ENCODE results near the gene YPEL4. TPM values are rescaled to one million over a fixed set of nuclear protein-coding genes. Genes with fewer than 3 reads are reported as not detected.

The YPEL4 gene
- total RNA-seq, 6 donors from 2014 or later, result 0.91 to 8.4 (median 3.5) TPM

- no peak overlapping the region for H3K27ac ChIP-seq
- DNase-seq, result no peak
- H3K36me3 ChIP-seq, result peaks cover 0 to 20% (median 0%) of the 10 kb centered on the region in 4 donors
- H3K9me3 ChIP-seq, result peaks cover 0 to 9% (median 3%) of the 10 kb centered on the region in 4 donors
- WGBS, 2 donors, result 46 to 59% methylated on average over 3 of the region's 3 CpGs
- no peak for TF ChIP-seq EP300 (IDR thresholded peaks at IDR 0.05)
- no peak for ATAC-seq (ENCODE audit: low FRiP score in 2 of 2)
- no peaks in the 10 kb centered on the region for H3K4me1 ChIP-seq
- no peaks in the 10 kb centered on the region for H3K27me3 ChIP-seq
- no peak overlapping the region for H3K4me3 ChIP-seq
Observed at GRCh38 chr11:57622263-57622662, 27.4 kb downstream of the YPEL4 start.

- ATAC-seq (ENCODE audit: low FRiP score in 2 of 2) (no peak), DNase-seq (no peak)
- Histone ChIP-seq H3K4me1 (no peaks in the 10 kb centered on the region), H3K27me3 (no peaks in the 10 kb centered on the region), H3K27ac (no peak overlapping the region), H3K9me3 (peaks cover 0 to 9% (median 3%) of the 10 kb centered on the region in 4 donors), H3K4me3 (no peak overlapping the region), H3K36me3 (peaks cover 0 to 27% (median 4%) of the 10 kb centered on the region in 4 donors)
- TF ChIP-seq EP300 (IDR thresholded peaks at IDR 0.05) (no peak), POLR2A (IDR thresholded peaks at IDR 0.05) (no peak), POLR2AphosphoS5 (IDR thresholded peaks at IDR 0.05) (no peak), CTCF (IDR thresholded peaks at IDR 0.05) (no peak)
Observed at GRCh38 chr11:57620467-57620866, 29.2 kb downstream of the YPEL4 start.

- ATAC-seq (ENCODE audit: low FRiP score in 2 of 2), result no peak
- WGBS, 2 donors, result 91 to 94% methylated on average over 2 of the region's 2 CpGs
- TF ChIP-seq CTCF (IDR thresholded peaks at IDR 0.05), result no peak
- no peak for TF ChIP-seq EP300 (IDR thresholded peaks at IDR 0.05)
- TF ChIP-seq POLR2A (IDR thresholded peaks at IDR 0.05), result no peak
- no peak for TF ChIP-seq POLR2AphosphoS5 (IDR thresholded peaks at IDR 0.05)
- Histone ChIP-seq H3K27ac (no peak overlapping the region), H3K9me3 (peaks cover 0 to 9% (median 3%) of the 10 kb centered on the region in 4 donors), H3K4me3 (no peak overlapping the region), H3K36me3 (peaks cover 4 to 39% (median 12%) of the 10 kb centered on the region in 4 donors), H3K27me3 (no peaks in the 10 kb centered on the region), H3K4me1 (no peaks in the 10 kb centered on the region)
- no peak for DNase-seq
Observed at GRCh38 chr11:57619331-57619730, 30.4 kb downstream of the YPEL4 start.

GRCh38 chr11:57618438-57618837, 31.3 kb downstream of the YPEL4 start:
- no peaks in the 10 kb centered on the region for H3K27me3 ChIP-seq
- WGBS, 2 donors, result 78 to 86% methylated on average over 2 of the region's 2 CpGs
- TF ChIP-seq CTCF (IDR thresholded peaks at IDR 0.05), result no peak
- TF ChIP-seq EP300 (IDR thresholded peaks at IDR 0.05), result no peak
- TF ChIP-seq POLR2AphosphoS5 (IDR thresholded peaks at IDR 0.05), result no peak
- TF ChIP-seq POLR2A (IDR thresholded peaks at IDR 0.05), result no peak

GRCh38 chr11:57616595-57616994, 33.1 kb downstream of the YPEL4 start:
- Histone ChIP-seq H3K4me3 (no peak overlapping the region), H3K4me1 (no peaks in the 10 kb centered on the region), H3K27me3 (no peaks in the 10 kb centered on the region), H3K27ac (no peak overlapping the region), H3K9me3 (peaks cover 0 to 9% (median 3%) of the 10 kb centered on the region in 4 donors), H3K36me3 (peaks cover 19 to 66% (median 33%) of the 10 kb centered on the region in 4 donors)
- WGBS, 2 donors, result 69 to 76% methylated on average over 3 of the region's 3 CpGs
- DNase-seq (no peak), ATAC-seq (ENCODE audit: low FRiP score in 2 of 2) (no peak)
- TF ChIP-seq CTCF (IDR thresholded peaks at IDR 0.05), result no peak

More at GRCh38 chr11:57618438-57618837, 31.3 kb downstream of the YPEL4 start:
- no peak for DNase-seq
- no peaks in the 10 kb centered on the region for H3K4me1 ChIP-seq
- H3K36me3 ChIP-seq, result peaks cover 11 to 48% (median 21%) of the 10 kb centered on the region in 4 donors
- H3K9me3 ChIP-seq, result peaks cover 0 to 9% (median 3%) of the 10 kb centered on the region in 4 donors
- no peak for ATAC-seq (ENCODE audit: low FRiP score in 2 of 2)
- no peak overlapping the region for H3K27ac ChIP-seq
- no peak overlapping the region for H3K4me3 ChIP-seq

All from upper lobe of left lung (tissue), 6 donors.